HL-60/S4 treated with retinoic acid at 250 ng/mL for 4 days and 3 days (cell line): Measurements from ENCODE around the gene ZNF692.
"Not testable (repeated sequence)": the region's sequence is repeated elsewhere in the genome, so short reads cannot be mapped to it uniquely, and the experiment has no call there.

Source experiments
- in situ Hi-C: fragments of 300-500 bp; cut with MboI; formaldehyde crosslinking; loops from 2 replicates; pipeline ENCODE4 v1.7.0; 2022; ENCODE audit warnings: low sequenced_read_pairs

ZNF692 gene

GRCh38 chr1:248858891-248859889 is at the start of gene ZNF692:
ZNF692 (minus strand) TSS chr1:248859085; CDS start chr1:248858309, 776 bp downstream.
- in situ Hi-C loops, result no loop called here

- in situ Hi-C loops, result no loop called here
Observed at GRCh38 chr1:248906753-248907661, 48.1 kb upstream of the ZNF692 start.

GRCh38 chr1:248906009-248906752 is 47.3 kb upstream of the ZNF692 start, which contains the start of gene PGBD2:
PGBD2 (plus strand) TSS chr1:248906235; CDS start chr1:248913863, 7,628 bp downstream.
- in situ Hi-C loops, result no loop called here

DNA sequence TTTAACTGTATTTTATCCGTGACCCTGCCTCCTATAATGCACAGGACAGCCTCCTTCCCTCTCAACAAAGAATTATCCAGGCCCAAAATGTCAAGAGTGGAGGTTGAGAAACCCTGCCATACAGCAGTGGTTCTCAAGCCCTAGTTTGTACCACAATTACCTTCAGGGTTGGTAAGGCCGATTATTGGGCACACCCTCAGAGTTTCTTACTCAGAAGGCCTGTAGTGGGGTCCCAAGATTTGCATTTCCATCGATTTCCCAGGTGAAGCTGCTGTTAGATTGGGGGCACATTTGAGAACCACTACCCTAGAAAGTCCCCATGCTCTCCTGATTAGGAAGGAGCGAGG is 46.8 kb upstream of the ZNF692 start:
- in situ Hi-C loops, result no loop called here

DNA sequence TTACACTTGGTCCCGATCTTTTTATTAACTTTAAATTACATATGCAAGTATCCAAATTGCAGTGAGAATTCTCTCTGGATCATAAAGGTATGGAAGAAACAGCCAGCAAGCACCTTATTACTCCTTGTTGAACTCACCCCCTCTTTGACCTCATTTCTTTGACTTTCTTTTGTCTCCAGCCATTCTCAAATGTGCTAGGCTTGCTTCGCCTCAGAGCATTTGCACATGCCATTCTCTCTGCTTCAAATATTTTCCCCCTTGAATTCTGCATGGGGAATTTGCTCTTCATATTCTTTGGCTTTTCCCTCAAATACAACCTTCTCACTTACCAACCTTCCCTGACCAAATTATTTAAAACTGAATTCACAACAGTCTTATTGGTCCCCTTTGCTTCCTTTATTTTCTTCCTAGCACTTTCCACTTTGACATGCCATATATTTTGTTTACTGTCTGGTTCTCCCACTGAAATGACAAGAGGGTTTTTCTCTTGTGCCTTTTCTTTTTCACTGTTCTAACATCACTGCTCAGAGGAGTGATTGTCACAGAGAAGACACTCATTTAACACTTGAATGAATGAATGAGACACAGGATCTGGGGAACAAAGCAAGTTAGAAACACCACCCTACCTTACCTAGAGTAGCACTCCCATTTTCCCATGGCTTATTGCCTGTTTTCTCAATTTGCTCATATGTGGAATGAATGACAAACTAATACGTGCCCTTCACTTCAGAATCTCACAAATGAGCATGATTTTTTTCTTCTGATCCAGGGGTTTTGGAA is 45.7 kb upstream of the ZNF692 start:
- in situ Hi-C loops, result no loop called here

- in situ Hi-C loops, result no loop called here
Observed at GRCh38 chr1:248901578-248901977, 42.7 kb upstream of the ZNF692 start.

DNA sequence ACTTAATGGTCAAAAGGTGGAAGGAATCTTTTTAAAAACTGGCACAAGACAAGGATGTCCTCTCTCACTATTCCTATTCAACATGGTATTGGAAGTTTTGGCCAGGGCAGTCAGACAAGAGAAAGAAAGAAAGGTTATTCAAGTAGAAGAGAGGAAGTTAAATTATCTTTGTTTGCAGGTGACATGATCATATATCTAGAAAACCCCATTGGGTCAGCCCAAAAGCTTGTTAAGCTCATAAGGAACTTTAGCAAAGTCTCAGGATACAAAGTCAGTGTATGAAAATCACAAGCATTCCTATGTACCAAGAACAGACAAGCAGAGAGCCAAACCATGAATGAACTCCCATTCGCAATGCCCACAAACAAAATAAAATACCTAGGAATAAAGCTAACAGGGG is 41.8 kb upstream of the ZNF692 start:
- in situ Hi-C loops, result no loop called here

GRCh38 chr1:248897412-248898337 is 38.8 kb upstream of the ZNF692 start:
- in situ Hi-C loops, result no loop called here

- in situ Hi-C loops, result no loop called here
Observed at GRCh38 chr1:248894837-248895236, 36.0 kb upstream of the ZNF692 start.

DNA sequence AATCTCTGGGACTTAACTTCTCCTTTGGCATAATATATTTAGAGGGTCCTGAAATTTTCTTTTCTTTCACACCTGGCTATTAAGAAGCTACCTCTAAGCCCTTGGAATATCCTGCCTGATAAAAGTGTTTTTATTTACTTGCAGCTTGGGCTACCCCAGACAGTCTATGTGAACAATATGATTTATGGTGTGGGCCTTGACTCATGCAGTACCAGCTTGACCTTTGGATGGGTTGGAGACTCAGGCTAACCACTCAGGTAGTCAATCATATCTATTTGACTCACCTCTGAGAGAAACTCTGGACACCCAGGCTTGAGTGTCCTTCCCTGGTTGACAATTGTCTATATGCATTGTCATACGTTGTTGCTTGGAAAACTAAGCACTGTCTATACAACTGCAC is 33.7 kb upstream of the ZNF692 start:
- in situ Hi-C loops, result no loop called here

DNA sequence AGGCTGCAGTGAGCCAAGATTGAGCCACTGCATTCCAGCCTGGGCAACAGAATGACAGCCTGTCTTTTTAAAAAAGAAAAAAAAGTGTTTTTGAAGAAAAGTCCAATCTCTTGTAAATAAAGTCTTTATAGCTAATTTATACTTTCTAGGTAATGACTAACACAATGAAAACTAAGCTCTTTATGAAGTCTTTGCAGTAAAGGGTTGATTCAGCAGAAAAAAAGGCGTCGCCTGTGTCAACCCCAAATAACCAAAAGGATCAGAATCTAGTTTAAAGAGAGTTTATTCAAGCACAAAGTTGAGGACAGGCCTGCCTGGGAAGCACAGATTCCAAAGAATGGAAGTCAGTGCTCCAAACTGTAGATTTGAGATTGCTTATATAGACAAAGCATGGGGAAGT is 32.9 kb upstream of the ZNF692 start:
- in situ Hi-C loops, result no loop called here

GRCh38 chr1:248890549-248891498 is 31.9 kb upstream of the ZNF692 start:
- in situ Hi-C loops, result no loop called here

DNA sequence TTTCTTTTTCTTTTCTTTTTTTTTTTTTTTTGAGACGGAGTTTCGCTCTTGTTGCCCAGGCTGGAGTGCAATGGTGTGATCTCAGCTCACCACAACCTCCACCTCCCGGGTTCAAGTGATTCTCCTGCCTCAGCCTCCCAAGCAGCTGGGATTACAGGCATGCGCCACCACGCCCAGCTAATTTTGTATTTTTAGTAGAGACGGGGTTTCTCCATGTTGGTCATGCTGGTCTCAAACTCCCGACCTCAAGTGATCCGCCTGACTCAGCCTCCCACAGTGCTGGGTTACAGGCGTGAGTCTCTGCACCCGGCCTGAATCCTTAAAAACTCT is 31.0 kb upstream of the ZNF692 start:
- in situ Hi-C loops, result not testable (repeated sequence)

DNA sequence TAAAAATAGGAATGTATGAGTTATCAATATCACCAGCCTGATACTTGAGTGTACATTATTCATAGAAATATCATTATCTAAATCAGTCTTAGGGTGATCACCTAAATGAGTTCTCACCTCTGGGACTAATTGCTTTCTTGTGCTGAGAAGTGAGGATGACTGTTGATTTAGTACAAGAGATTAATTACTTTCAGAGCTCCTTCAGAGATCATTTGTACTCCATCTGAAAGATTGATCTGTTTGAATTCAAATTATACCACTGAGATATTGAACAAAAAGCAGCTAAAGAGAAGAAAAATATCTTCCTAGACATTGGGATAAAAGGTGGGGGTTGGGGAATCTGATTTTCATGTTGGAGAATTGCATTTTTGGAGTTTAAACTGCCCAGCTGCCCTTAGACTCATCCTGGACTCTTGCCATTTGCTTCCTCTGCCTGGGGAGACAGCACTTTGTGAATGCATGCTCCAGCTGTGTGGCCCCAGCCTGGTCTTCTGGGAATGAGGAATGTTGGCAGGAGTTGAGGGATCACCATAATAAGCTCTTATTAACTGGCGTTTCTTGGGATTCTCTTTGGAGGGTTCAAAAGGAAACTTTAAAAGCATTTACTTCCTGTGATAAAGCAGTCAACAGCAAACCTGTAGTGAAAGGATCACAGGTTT is 27.5 kb upstream of the ZNF692 start:
- in situ Hi-C loops, result no loop called here

DNA sequence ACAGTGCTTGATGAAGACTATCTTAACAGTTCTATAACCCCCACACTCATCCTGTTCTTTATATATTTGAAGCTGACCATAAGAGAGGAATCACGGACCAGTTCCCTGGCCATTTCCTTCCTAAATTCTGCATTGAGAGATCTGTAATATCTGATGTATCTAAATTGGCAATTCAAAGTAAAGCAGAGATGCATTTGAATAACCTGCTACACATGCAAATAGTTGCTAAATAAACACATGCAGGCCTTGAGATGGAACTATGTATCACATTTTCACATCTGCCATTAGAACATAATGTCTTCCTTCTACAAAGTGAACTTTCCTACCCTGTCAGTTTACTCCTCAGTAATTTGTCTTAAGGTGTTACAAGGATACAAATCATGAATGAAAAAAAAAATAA is 26.8 kb upstream of the ZNF692 start:
- in situ Hi-C loops, result no loop called here

- in situ Hi-C loops, result no loop called here
Observed at GRCh38 chr1:248884632-248885295, 25.9 kb upstream of the ZNF692 start.

- in situ Hi-C loops, result not testable (repeated sequence)
Observed at GRCh38 chr1:248882427-248882826, 23.5 kb upstream of the ZNF692 start.
